ENCODE data around the gene TSPAN32. TPM values are rescaled to one million over a fixed set of nuclear protein-coding genes. Genes with fewer than 3 reads are reported as not detected.

The TSPAN32 gene, protein sequence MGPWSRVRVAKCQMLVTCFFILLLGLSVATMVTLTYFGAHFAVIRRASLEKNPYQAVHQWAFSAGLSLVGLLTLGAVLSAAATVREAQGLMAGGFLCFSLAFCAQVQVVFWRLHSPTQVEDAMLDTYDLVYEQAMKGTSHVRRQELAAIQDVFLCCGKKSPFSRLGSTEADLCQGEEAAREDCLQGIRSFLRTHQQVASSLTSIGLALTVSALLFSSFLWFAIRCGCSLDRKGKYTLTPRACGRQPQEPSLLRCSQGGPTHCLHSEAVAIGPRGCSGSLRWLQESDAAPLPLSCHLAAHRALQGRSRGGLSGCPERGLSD
- not detected in 2 replicates for total RNA-seq

DNA sequence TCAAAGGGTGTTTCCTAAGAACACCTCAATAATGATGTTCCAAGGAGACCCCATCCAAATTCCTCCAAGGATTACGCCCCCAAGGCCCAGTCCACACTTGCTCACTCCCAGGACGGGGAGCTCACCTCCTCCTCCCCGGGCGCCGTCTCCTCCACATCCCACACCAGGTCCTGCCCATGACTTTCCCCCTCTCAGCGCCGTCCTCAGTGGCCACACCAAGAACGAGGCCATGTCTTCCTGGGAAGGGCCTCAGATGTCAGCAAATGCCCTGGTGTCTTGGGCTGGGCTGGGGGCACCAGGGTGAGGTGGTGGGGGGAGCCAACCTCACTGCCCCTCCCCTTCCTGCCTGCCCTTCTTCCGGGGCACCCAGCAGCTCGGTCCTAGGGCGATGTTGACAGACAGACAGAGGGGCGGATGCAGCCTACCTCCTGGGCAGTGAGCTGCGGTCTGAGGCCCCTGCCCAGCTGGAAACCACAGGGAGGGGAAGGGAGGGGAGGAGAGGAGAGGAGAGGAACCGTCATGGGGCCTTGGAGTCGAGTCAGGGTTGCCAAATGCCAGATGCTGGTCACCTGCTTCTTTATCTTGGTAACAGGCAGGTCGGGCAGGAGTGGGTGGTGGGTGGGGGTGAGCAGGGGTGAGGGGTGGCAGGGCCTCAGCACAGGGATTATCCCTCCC lies at the start of gene TSPAN32, which contains the start of gene C11orf21:
Gene TSPAN32 (plus strand): TSS at position 383 of the 675 bp plus-strand sequence. CDS start 137 bp downstream, at position 520.
Gene C11orf21 (minus strand): TSS at position 288 of the 675 bp plus-strand sequence. CDS start 110 bp downstream, at position 178.
- no peak for DNase-seq

DNA sequence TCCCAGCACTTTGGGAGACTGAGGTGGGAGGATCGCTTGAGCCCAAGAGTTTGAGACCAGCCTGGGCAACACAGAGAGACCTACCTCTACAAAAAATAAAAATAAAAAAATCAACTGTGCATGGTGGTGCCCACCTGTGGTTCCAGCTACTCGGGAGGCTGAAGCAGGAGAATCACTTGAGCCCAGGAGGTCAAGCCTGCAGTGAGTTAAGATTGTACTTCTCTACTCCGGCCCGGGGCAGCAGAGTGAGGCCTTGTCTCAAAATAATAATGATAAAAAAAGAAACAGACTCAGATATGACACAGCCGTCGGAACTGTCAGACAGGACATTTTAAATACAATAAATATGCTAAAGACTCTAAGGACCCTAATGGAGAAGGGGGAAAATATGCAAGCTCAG lies 49.8 kb upstream of the TSPAN32 start:
- DNase-seq = no peak

- no peak for DNase-seq
These were observed 45.4 kb upstream of the TSPAN32 start for GRCh38 chr11:2256293-2256913.

GRCh38 chr11:2256951-2257700 lies 44.7 kb upstream of the TSPAN32 start:
- DNase-seq = no peak

DNA sequence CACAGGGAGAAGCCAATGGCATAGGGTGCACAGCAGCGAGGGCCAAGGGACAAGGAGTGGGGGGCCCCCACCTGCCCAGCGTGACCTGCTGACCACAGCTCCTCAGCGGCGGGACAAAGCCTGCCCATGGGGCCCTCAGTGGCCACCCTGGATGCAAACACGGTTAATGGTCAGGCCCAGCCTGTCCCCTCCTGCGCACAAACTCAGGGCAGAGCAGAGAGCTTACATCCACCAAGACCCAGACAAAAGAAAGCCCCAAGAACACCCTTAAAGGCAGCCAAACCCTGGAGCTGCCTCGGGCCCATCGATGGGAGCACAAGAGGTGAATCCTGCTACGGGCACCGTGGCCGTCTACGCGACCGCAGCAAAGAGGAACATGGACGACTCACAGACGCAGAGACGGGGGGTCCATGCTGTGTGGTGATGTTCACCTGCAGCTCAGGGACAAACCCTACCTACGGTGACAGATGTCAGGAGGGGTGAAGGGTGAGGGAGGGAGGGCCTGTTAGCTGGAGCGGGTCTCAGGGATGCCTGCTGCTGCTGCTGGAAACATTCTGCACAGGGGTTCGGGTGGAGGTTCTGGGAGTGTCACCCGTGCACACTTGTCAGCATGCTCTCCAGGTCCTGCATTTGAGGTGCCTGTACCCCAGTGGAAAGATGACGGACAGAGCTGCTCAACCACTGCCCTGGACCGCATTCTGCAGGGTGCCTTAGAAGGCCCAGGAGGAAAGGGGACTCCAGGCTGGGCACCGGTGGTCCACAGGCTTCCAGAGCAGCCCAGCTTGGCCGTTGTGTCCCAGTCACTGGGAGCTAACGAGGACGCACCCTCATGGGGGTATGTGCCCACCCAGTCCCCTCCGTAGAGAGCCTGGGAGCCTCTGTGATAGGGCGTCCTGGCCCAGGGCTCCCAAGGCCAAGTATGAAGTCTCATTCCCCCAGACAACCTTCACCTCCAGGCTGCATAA lies 43.0 kb upstream of the TSPAN32 start:
- no peak for DNase-seq

DNA sequence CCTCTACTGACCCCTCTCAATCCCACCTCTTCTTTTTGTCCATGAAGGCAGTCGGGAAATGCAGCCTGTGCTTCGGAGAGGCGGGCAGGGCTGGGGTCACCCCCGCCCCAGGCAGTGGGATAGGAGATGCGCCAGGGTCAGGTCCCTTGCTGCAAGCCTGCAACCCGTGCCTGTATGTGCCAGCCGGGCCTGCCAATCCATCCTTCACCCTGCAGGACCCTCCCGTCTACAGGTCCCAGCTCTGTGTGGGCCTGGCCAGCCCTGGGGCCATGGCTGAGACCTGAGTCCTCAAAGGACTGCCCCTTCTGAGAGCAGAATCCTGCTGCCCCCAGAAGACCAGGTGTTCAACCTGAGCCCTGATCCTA lies 42.4 kb upstream of the TSPAN32 start:
- no peak for DNase-seq

DNA sequence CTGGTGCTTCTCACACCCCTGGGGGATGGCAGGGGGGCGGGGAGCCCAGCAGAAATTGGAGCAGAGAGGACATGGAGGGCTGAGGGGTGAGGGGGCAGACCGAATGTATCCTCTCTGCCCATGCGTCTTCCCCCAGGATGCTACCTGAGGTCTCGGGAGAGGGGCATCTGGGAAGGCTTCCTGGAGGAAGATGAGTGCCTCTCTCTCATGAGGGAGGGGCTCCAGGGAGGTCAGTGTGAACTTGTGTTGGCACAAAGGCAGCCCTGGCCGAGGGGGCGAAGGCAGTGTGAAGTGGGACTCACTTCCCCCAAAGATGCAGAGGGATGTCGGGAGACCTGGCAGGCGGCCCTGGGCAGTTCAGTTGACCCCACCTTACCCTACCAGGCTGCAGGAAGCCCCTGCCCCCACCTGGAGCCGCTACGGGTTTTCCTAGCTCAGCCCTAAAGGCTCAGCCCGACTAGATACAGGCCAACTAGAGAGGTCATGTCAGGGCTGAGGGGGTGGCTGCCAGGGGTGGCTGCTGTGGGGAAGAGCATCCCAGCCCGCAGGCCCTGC lies 41.8 kb upstream of the TSPAN32 start:
- no peak for DNase-seq

- no peak for DNase-seq
These were observed 41.1 kb upstream of the TSPAN32 start for GRCh38 chr11:2260491-2261364.

GRCh38 chr11:2261436-2262230 lies 40.2 kb upstream of the TSPAN32 start:
- DNase-seq = no peak

DNA sequence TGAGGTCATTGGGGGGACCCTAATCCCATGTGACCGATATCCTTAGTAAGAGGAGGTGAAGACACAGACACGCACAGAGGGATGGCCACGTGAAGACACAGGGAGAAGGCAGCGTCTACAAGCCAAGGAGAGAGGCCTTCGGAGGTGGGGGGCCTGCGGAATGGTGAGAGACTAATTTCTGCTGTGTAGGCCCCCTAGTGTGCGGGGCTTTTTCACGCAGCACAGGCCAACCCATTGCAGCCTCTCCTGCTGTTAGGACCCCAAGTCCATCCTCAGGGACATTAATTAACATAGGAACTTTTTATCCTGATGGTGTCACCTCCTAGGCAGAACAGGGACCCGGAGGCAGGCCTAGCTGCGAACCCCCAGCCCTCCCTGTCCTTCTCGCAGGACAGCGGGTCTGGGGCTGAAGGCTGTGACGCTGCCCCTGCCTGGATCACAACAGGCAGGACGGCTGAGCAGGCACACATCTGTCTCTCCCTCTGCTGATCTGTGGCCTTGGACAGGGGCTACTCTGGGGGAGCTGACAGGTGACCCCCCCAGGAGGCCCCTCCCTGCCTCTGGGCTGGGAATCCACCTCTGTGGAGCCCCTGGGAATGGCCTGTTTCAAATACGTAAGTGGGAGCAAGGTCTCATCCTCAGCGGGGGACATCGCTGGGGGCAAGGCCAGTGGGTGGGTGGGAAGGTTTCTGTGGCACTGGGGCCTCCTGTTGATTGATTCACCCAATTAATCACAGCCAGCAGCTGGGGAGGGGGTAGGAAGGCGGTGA lies 39.3 kb upstream of the TSPAN32 start:
- DNase-seq = no peak

DNA sequence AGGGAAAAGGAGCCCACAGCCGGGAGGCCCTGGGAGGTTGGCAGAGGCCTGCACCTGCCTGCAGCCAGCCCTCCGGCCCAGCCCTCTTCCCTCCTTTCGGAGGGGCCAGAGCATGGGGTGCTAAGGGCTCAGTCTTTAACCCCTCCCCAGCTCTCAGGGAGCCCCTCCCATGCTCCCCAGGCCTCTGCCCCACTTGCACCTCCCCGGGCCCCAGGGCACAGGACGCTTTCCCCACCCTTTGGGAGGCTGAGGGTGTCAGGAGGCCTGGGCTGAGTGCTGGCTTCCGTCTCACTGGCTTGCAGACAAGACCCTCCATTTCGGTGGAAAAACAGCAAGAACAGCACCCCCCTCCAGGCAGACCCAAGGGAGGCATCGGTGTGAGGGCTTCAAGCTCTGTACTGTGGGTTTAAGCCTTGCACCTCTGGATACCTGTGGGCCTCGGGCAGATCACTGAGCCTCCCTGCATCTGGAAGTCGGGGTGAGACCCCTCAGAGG lies 38.7 kb upstream of the TSPAN32 start:
- no peak for DNase-seq

- DNase-seq = no peak
These were observed 38.0 kb upstream of the TSPAN32 start for GRCh38 chr11:2263724-2264360.

DNA sequence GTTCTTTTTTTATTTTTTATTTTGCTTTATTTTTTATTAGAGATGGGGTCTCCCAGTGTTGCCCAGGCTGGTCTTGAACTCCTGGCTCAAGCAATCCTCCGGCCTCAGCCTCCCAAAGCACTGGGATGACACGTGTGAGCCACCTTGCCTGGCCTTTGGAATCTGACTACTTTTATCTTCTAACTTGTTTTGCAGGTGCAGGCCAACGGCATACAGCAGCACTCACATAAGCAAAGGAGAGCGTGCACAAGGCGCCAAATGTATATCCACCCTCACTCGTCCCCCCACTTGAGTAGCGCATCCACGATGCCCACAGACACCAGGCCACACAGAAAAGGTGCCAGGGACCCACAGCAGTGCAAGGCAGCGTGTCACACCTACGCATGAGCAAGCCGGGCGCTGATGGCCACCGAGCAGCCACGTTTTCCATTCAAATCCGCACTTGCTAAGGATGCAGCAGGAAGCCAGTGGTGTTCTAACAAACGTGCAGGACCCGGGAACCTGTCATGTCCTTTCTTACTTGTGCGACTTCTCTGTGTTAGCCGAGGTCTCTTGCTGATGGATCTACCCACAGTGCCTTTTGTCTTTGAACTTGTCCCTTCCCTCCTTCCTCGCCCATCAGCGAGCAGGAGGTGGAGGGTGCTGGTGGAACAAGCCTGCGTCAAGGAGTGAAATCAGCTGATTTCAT lies 37.3 kb upstream of the TSPAN32 start:
- no peak for DNase-seq

DNA sequence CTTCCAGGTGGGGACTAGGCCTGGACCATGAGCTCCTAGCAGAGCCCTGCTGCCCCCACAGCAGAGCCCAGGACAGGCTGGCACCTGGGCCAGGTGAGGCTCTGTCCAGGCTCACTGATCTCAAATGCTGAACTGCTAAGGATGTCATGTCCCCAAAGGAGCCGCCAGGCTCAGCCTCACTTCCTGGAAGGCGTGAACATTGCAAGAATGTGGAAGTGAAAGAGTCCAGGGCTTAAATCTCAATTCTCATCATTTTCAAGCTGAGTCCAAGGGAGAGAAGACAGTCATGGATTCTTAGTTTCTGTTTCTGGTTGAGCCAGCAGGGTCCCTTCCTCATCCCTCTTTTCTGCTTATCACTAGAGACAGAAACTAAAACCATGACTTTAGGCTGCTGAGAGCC lies 36.4 kb upstream of the TSPAN32 start:
- DNase-seq = no peak

- no peak for DNase-seq
These were observed 35.8 kb upstream of the TSPAN32 start for GRCh38 chr11:2265854-2266585.

- no peak for DNase-seq
These were observed 35.1 kb upstream of the TSPAN32 start for GRCh38 chr11:2266586-2267305.

All from dermis blood vessel endothelial cell (primary cell).